HFFc6 (cell line): ENCODE data around the gene RAB3GAP2. TPM values are rescaled to one million over a fixed set of nuclear protein-coding genes. Genes with fewer than 3 reads are reported as not detected.
"Not testable (repeated sequence)": the region's sequence is repeated elsewhere in the genome, so short reads cannot be mapped to it uniquely, and the experiment has no call there.

Experiments used
- DNase-seq: peaks from one replicate; pipeline ENCODE4 v3.0.0-alpha.2; 2018
- H3K27ac Mint-ChIP-seq: 2 replicates; pipeline ENCODE4 v1.8.0; 2020; ENCODE audit warnings: mild to moderate bottlenecking, mixed read lengths
- H3K27me3 Mint-ChIP-seq: 2 replicates; pipeline ENCODE4 v1.8.0; 2021; ENCODE audit warnings: mild to moderate bottlenecking, moderate library complexity, mixed read lengths; ENCODE audit not compliant: insufficient read depth
- H3K36me3 Mint-ChIP-seq: 2 replicates; pipeline ENCODE4 v1.8.0; 2021; ENCODE audit warnings: low read depth, mixed read lengths
- H3K4me1 Mint-ChIP-seq: 2 replicates; pipeline ENCODE4 v1.8.0; 2020; ENCODE audit warnings: low read depth, mixed read lengths
- H3K4me3 Mint-ChIP-seq: 2 replicates; pipeline ENCODE4 v1.8.0; 2020; ENCODE audit warnings: mild to moderate bottlenecking, moderate library complexity, mixed read lengths
- H3K9me3 Mint-ChIP-seq: 2 replicates; pipeline ENCODE4 v1.8.0; 2020; ENCODE audit warnings: mild to moderate bottlenecking, mixed read lengths
- CTCF ChIP-seq: fragments of 200-600 bp; sonication (generic); IDR thresholded peaks from 2 replicates; pipeline ENCODE4 v1.5.0; 2021; ENCODE audit warnings: antibody characterized with exemption, mild to moderate bottlenecking
- total RNA-seq, 6 experiments: library from RNA; stranded (reverse); fragmentation: NEBNext Ultra II Directional; extraction: Animal tissue kit (Norgen Biotek cat#: 25700); gene quantifications; 2 replicates in 1 of 6; 3 replicates in 5 of 6; pipeline ENCODE4 v1.2.3, GENCODE V29; 2021

Gene RAB3GAP2
- total RNA-seq, 6 experiments from 2014 or later: 42.0 to 49.6 (median 43.9) TPM

- no peak overlapping the region for H3K27ac Mint-ChIP-seq
- H3K4me1 Mint-ChIP-seq: no peaks in the 10 kb centered on the region
- no peaks in the 10 kb centered on the region for H3K36me3 Mint-ChIP-seq
- TF ChIP-seq CTCF: no peak
- no peak overlapping the region for H3K4me3 Mint-ChIP-seq
- no peak for DNase-seq
- no peaks in the 10 kb centered on the region; the same call in 1 of the 2 replicates for H3K9me3 Mint-ChIP-seq
- H3K27me3 Mint-ChIP-seq: peaks cover 2% of the 10 kb centered on the region
Measured at GRCh38 chr1:220317161-220317560, 44.9 kb upstream of the RAB3GAP2 start.

- Mint-ChIP-seq H3K4me3 (no peak overlapping the region), H3K4me1 (no peaks in the 10 kb centered on the region), H3K27me3 (peaks cover 2% of the 10 kb centered on the region), H3K36me3 (no peaks in the 10 kb centered on the region), H3K9me3 (no peaks in the 10 kb centered on the region; the same call in 1 of the 2 replicates), H3K27ac (no peak overlapping the region)
- DNase-seq: no peak
- TF ChIP-seq CTCF: no peak
Measured at GRCh38 chr1:220316305-220316704, 44.1 kb upstream of the RAB3GAP2 start.

- Mint-ChIP-seq H3K4me1 (no peaks in the 10 kb centered on the region), H3K4me3 (no peak overlapping the region), H3K36me3 (no peaks in the 10 kb centered on the region), H3K27ac (no peak overlapping the region), H3K9me3 (no peaks in the 10 kb centered on the region; the same call in 1 of the 2 replicates), H3K27me3 (peaks cover 2% of the 10 kb centered on the region)
- no peak for DNase-seq
- no peak for TF ChIP-seq CTCF
Measured at GRCh38 chr1:220315070-220315839, 43.0 kb upstream of the RAB3GAP2 start.

- no peak for DNase-seq
- H3K36me3 Mint-ChIP-seq: no peaks in the 10 kb centered on the region
- no peak for TF ChIP-seq CTCF
- H3K27ac Mint-ChIP-seq: no peak overlapping the region
- H3K27me3 Mint-ChIP-seq: peaks cover 2% of the 10 kb centered on the region
- no peaks in the 10 kb centered on the region for H3K4me1 Mint-ChIP-seq
- no peak overlapping the region for H3K4me3 Mint-ChIP-seq
- H3K9me3 Mint-ChIP-seq: no peaks in the 10 kb centered on the region
Measured at GRCh38 chr1:220313576-220313975, 41.3 kb upstream of the RAB3GAP2 start.

GRCh38 chr1:220310147-220310546 is 37.9 kb upstream of the RAB3GAP2 start:
- not testable (repeated sequence) for DNase-seq, H3K27me3 Mint-ChIP-seq, H3K9me3 Mint-ChIP-seq, H3K36me3 Mint-ChIP-seq, H3K4me1 Mint-ChIP-seq, H3K27ac Mint-ChIP-seq, H3K4me3 Mint-ChIP-seq

GRCh38 chr1:220307607-220308006 is 35.4 kb upstream of the RAB3GAP2 start:
- H3K36me3 Mint-ChIP-seq: no peaks in the 10 kb centered on the region
- H3K27me3 Mint-ChIP-seq: peaks cover 3% of the 10 kb centered on the region; the same call in 1 of the 2 replicates
- no peak for DNase-seq
- H3K9me3 Mint-ChIP-seq: no peaks in the 10 kb centered on the region
- H3K4me3 Mint-ChIP-seq: no peak overlapping the region
- no peaks in the 10 kb centered on the region for H3K4me1 Mint-ChIP-seq
- H3K27ac Mint-ChIP-seq: no peak overlapping the region
- TF ChIP-seq CTCF: no peak
